ENCODE data around the gene LGALS3BP.

DNA sequence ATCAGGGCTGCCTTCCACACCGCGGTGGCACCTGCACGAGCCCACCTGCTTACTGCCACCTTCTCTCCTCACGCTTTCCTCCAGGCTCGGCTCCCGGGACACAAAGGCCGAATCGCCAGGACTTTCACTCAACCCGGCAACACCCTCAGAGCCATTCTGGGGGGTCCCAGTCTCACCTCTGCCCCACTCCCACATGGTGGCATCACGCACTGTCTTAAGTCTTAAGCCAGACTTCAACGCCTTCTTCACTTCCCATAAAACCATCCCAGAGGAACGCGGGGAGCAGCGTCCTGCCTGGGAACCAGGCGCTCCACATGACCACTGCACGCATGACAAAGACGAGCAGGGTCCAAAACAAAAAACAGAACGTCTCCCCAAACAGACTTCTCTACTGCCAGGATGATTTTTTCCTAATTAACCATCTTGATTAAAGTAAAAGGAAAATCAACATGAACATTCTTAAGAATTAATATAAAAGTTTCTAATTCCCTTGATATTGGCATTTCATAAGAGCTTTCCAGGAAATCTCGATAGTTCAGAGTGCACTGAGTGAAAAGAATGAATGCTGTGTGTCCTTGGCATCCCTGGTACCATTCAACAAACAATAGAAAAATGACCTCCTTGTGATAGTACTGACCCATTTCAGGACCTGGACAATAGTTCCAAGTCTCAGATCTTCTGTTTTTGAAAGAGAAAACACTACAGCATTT, 27.2 kb upstream of the LGALS3BP start:
- TF ChIP-seq, protein P1, sequence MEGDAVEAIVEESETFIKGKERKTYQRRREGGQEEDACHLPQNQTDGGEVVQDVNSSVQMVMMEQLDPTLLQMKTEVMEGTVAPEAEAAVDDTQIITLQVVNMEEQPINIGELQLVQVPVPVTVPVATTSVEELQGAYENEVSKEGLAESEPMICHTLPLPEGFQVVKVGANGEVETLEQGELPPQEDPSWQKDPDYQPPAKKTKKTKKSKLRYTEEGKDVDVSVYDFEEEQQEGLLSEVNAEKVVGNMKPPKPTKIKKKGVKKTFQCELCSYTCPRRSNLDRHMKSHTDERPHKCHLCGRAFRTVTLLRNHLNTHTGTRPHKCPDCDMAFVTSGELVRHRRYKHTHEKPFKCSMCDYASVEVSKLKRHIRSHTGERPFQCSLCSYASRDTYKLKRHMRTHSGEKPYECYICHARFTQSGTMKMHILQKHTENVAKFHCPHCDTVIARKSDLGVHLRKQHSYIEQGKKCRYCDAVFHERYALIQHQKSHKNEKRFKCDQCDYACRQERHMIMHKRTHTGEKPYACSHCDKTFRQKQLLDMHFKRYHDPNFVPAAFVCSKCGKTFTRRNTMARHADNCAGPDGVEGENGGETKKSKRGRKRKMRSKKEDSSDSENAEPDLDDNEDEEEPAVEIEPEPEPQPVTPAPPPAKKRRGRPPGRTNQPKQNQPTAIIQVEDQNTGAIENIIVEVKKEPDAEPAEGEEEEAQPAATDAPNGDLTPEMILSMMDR (conservative IDR thresholded peaks at IDR 0.05; ENCODE audit: low read length), result no peak
- no peak for TF ChIP-seq EZH2phosphoT487 (IDR thresholded peaks at IDR 0.05; ENCODE audit: borderline replicate concordance, low read depth, low read length)

All from OCI-LY7 (cell line).